Measurements from ENCODE around the gene MUS81.
A peak's percentile ranks its signal among the peaks of the same experiment; 100 is the strongest.

The MUS81 gene

DNA sequence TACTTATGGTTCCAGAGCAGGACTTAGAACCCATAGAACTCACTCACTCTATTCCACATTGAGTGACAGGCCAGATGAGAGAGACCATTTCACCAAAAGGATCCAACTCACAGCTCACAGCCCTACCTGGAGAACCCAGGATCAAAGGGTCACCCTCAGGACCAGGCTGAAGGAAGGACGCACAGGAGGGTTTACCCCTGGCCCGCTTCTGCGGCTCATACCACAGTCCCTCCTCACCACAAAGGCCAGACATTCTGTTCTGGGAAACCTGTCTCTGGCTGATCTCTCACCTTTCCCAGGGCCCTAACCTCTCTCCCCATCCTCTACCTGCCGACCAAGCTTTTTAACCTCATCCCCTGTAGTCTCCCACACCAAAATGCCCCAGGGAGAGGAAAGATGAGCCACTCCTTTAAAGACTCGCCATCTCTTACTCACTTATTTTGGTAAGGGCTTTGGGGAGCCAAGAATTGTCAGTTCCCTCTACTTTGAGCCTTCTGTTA lies 35.3 kb downstream of the MUS81 start:
- H3K4me3 ChIP-seq (ENCODE audit: low read depth, low read length), result peak overlapping the region; percentile 93
- TF ChIP-seq, protein P1, sequence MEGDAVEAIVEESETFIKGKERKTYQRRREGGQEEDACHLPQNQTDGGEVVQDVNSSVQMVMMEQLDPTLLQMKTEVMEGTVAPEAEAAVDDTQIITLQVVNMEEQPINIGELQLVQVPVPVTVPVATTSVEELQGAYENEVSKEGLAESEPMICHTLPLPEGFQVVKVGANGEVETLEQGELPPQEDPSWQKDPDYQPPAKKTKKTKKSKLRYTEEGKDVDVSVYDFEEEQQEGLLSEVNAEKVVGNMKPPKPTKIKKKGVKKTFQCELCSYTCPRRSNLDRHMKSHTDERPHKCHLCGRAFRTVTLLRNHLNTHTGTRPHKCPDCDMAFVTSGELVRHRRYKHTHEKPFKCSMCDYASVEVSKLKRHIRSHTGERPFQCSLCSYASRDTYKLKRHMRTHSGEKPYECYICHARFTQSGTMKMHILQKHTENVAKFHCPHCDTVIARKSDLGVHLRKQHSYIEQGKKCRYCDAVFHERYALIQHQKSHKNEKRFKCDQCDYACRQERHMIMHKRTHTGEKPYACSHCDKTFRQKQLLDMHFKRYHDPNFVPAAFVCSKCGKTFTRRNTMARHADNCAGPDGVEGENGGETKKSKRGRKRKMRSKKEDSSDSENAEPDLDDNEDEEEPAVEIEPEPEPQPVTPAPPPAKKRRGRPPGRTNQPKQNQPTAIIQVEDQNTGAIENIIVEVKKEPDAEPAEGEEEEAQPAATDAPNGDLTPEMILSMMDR (IDR thresholded peaks at IDR 0.05; ENCODE audit: low read depth, low read length), result no peak

DNA sequence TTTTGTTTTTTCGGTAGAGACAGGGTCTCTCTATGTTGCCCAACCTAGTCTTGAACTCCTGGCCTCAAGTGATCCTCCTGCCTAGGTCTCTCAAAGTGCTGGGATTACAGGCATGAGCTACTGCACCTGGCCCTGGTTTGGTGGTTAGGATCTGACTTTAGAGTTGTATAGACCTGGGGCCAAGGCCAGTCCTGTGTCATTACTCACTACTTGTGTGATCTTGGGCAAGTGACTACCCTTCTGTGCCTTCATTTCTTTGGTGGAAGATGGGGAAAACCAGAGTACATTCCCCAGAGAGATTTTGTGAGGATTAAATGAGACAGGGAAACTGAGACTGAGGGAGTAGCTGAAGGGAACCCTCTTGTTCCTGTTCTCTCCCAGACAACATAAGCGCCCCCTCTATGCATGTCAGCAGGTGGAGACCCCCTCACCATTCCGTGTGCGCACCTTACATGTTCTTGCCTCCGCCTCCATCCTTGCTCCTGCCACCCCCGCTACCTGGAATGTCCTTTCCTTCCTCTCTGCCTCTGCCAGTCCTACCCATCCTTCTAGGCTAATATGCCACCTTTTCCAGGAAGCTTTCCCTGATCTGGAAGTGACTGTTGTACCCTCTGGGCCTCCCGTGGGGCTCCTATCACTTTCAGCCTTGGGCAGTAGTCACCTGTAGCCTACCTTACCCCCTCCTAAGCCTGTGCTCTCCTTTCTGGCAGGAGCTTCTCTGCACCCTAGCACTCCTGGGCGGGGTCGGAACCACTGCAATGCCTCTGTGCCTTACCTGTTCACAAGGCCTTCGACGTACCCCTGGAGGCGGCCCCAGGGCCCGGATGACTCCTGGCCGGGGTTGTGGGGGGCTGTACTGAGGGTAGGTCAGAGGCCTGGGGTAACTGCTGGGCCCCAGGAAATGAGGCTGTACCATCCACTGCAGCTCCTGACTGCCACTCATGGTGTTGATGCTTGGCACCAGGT lies 36.1 kb downstream of the MUS81 start:
- TF ChIP-seq, protein P1 (IDR thresholded peaks at IDR 0.05; ENCODE audit: low read depth, low read length), result no peak
- peak overlapping the region; percentile 93 for H3K4me3 ChIP-seq (ENCODE audit: low read depth, low read length)

DNA sequence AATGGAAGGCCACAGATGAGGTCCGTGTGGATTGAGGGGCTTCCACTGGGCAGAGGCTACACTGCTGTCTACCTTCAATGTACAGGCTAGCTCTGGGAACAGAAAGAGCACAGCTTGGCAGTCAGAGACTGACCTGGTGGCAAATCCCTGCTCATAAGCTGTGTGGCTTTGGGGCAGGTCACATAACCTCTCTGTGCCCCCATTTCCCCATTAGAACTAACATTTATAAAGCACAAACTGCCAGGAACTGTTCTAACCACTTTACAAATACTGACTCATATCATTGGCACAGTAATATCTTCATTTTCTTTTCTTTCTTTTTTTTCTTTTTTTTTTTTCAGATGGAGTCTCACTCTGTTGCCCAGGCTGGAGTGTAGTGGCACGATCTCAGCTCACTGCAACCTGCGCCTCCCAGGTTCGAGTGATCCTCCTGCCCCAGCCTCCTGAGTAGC lies 36.8 kb downstream of the MUS81 start:
- TF ChIP-seq, protein P1 (IDR thresholded peaks at IDR 0.05; ENCODE audit: low read depth, low read length), result no peak

DNA sequence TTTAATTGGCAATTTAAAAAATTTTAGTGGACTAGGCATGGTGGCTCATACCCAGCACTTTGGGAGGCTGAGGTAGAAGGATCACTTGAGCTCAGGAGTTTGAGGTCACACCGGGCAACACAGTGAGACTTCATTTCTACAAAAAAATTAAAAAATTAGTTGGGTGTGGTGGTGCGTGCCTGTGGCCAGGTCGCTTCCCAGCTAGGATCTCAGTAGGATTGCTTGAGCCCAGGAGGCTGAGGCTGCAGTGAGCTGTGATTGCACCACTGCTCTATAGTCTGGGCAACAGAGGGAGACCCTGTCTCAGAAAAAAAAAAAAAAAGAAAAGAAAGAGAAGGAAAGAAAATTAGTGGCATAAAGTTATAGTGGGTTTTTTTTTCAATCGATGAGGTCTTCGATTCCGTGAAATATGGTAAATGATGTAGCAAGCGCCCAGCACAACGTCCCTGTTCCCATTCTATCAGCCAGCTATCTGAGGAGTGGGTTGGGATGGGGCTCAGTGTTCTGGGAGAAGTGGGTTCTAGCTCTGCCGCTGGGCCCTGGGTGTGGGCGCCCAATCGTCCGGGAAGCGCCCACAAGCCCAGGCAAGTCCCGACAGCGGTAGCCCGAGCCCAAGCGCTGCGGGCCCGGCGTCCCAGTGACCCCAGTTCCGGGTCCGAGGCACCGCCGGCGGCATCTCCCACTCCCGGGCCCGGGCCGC lies 38.6 kb downstream of the MUS81 start:
- TF ChIP-seq, protein P1 (IDR thresholded peaks at IDR 0.05; ENCODE audit: low read depth, low read length), result no peak
- peak overlapping the region; percentile 93 for H3K4me3 ChIP-seq (ENCODE audit: low read depth, low read length)

More for the DNA sequence above, 36.8 kb downstream of the MUS81 start:
- peak overlapping the region; percentile 93 for H3K4me3 ChIP-seq (ENCODE audit: low read depth, low read length)

DNA sequence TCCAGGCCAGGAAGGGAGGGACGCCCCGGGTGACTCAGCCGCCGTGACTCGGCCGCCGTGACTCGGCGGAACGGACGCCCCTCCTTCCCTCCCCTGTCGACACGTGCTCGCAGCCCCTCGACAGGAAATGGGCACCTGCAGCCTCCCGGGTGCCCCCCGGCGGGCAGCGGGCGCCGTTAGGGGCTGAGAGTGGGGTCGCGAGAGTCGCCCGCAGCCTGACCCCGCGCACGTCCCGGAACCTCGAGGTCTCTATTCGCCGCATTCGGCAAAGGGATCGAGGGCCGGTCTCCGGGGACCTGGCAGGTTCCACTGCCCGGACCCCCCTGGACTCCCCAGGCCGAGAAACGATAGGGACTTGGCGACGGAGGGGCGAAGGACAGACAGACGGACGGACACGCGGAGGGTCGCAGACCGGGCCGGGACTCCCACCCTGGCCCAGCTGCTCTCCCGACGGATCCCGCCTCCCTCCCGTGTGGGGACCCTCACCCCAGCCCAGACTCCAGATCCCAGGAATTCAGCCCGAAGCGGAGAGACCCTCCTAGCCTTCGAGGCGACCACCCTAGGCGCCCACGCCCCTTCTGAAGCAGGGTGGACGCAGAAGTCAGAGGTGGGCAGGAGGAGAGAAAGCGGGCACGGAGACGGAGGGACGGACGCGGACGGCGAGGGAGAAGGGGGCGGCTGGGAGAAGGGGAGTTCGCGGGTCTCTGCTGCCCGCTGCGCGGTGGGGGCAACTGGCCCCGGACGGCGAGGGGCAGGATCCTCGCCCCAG lies 39.3 kb downstream of the MUS81 start:
- H3K4me3 ChIP-seq (ENCODE audit: low read depth, low read length), result peak overlapping the region; percentile 93
- TF ChIP-seq, protein P1 (IDR thresholded peaks at IDR 0.05; ENCODE audit: low read depth, low read length), result no peak

DNA sequence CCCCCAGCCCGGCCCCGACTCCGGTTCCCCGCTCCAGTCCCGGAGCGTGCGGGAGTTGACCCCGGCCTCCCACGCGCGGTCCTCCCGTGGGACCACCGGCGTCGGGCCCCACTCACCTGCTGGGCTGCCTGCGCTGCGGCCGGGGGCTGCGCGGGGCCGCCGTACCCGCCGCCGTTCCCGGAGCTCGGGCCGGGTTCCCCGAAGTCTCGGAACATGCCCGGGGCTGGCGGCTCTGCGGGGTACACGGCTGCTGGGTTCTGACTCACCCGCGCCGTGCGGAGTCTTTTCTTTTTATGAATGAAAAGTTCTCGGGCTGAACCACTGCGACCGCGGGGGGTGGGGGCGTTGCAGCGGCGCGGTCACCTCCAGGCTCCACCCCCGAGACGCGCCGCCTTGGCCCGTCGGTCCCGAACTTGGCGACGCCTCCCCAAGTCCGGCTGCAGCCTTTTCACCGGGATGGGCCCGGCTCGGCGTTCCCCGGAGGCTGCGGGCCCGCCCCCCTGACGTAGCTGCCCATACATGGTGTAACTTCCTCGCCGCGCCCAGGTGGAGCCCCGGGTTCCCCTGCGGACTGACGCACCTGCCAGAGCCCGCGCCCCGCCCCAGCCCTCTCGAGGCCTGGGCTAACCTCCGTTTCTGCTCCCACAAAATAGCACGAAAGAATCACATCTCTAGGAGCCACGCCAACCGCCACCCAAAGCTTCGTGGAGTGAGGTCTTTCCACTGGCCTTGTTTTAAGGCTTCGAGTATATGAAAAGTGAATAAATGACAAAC lies 40.1 kb downstream of the MUS81 start, which contains the start of gene FOSL1:
FOSL1 (minus strand) TSS at position 264 of the 774 bp plus-strand sequence; CDS start at position 215, 49 bp downstream.
- H3K4me3 ChIP-seq (ENCODE audit: low read depth, low read length), result peak within 1 kb of the TSS; percentile 93
- TF ChIP-seq, protein P1 (IDR thresholded peaks at IDR 0.05; ENCODE audit: low read depth, low read length), result no peak
